ENCODE results near the gene MMP24OS.

The MMP24OS gene

GRCh38 chr20:35243986-35244385 lies 33.9 kb downstream of the MMP24OS start:
- DNase-seq: no peak

GRCh38 chr20:35243317-35243716 lies 34.6 kb downstream of the MMP24OS start:
- no peak for DNase-seq

- no peak for DNase-seq
These were observed 37.1 kb downstream of the MMP24OS start for GRCh38 chr20:35240811-35241293.

GRCh38 chr20:35240083-35240810 lies 37.7 kb downstream of the MMP24OS start:
- DNase-seq: no peak

GRCh38 chr20:35238735-35239134 lies 39.2 kb downstream of the MMP24OS start:
- DNase-seq: no peak

- DNase-seq: peak; percentile 89
These were observed 39.8 kb downstream of the MMP24OS start for GRCh38 chr20:35238170-35238569.

- DNase-seq: no peak
These were observed 40.4 kb downstream of the MMP24OS start for GRCh38 chr20:35237486-35237885.

- DNase-seq: no peak
These were observed 42.0 kb downstream of the MMP24OS start for GRCh38 chr20:35235881-35236280.

GRCh38 chr20:35232575-35232974 lies 45.3 kb downstream of the MMP24OS start:
- DNase-seq: no peak

- DNase-seq: no peak
These were observed 50.8 kb downstream of the MMP24OS start for GRCh38 chr20:35226884-35227681.

Measured in SIG-M5 (cell line).